GM12878 (cell line): ENCODE data around the gene AP2A2.

Experiments
- CTCF ChIP-seq, 3 experiments: IDR thresholded peaks in 2 of 3; conservative IDR thresholded peaks in 1 of 3; 2 replicates each; pipeline ENCODE4 v1.5.1; 2011; ENCODE audit warnings: low read depth in 3 of 3, low read length in 3 of 3, mild to moderate bottlenecking in 3 of 3, control low read depth in 2 of 3, moderate library complexity in 2 of 3, inconsistent platforms in 1 of 3, mixed read lengths in 1 of 3; ENCODE audit not compliant: control insufficient read depth in 2 of 3, insufficient read depth in 1 of 3; ENCODE audit errors: extremely low read depth in 1 of 3
- MTA3 ChIP-seq: IDR thresholded peaks from 2 replicates; pipeline ENCODE4 v1.6.1; 2012; ENCODE audit warnings: low read length, inconsistent platforms, borderline replicate concordance
- POLR2A ChIP-seq: IDR thresholded peaks from 2 replicates; pipeline ENCODE4 v1.6.1; 2011; ENCODE audit warnings: low read depth, mild to moderate bottlenecking, low read length
- RAD21 ChIP-seq: IDR thresholded peaks from 2 replicates; pipeline ENCODE4 v1.6.1; 2011; ENCODE audit warnings: mild to moderate bottlenecking, low read depth, low read length, moderate library complexity; ENCODE audit not compliant: insufficient read depth
- ZNF274 ChIP-seq: IDR thresholded peaks from one replicate; pipeline ENCODE4 v1.8.0; 2011; ENCODE audit not compliant: insufficient read length, insufficient read depth
- ZSCAN29 ChIP-seq: fragments of 450-650 bp; IDR thresholded peaks from 2 replicates; pipeline ENCODE4 v1.6.1; 2017; ENCODE audit warnings: mild to moderate bottlenecking, moderate library complexity
- TF ChIP-seq, protein P1 (sequence below): fragments of 450-650 bp; conservative IDR thresholded peaks from 2 replicates; pipeline ENCODE4 v1.6.1; 2017; ENCODE audit warnings: mild to moderate bottlenecking, moderate library complexity

GRCh38 chr11:965206-965775, 39.6 kb downstream of the AP2A2 start:
- TF ChIP-seq MTA3: no peak
- no peak for TF ChIP-seq RAD21
- TF ChIP-seq ZSCAN29: no peak
- TF ChIP-seq POLR2A: no peak
- TF ChIP-seq, protein P1, sequence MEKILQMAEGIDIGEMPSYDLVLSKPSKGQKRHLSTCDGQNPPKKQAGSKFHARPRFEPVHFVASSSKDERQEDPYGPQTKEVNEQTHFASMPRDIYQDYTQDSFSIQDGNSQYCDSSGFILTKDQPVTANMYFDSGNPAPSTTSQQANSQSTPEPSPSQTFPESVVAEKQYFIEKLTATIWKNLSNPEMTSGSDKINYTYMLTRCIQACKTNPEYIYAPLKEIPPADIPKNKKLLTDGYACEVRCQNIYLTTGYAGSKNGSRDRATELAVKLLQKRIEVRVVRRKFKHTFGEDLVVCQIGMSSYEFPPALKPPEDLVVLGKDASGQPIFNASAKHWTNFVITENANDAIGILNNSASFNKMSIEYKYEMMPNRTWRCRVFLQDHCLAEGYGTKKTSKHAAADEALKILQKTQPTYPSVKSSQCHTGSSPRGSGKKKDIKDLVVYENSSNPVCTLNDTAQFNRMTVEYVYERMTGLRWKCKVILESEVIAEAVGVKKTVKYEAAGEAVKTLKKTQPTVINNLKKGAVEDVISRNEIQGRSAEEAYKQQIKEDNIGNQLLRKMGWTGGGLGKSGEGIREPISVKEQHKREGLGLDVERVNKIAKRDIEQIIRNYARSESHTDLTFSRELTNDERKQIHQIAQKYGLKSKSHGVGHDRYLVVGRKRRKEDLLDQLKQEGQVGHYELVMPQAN: no peak
- no peak for TF ChIP-seq CTCF (IDR thresholded peaks at IDR 0.05 in 2 of 3, conservative IDR thresholded peaks at IDR 0.05 in 1 of 3; ENCODE audit: control insufficient read depth in 2 of 3, extremely low read depth in 1 of 3, insufficient read depth in 1 of 3, low read depth in 3 of 3, low read length in 3 of 3)
- TF ChIP-seq ZNF274: no peak
